HG03025 (cell line): ENCODE results near the gene KRTAP9-7.
"Not testable (repeated sequence)": the region's sequence is repeated elsewhere in the genome, so short reads cannot be mapped to it uniquely, and the experiment has no call there.

Experiments used
- ATAC-seq: cut with Tn5 transposase; IDR thresholded peaks from one replicate; pipeline ENCODE4 v1.9.1; 2021; ENCODE audit warnings: mild to moderate bottlenecking, moderate library complexity; ENCODE audit not compliant: unreplicated experiment, low FRiP score

KRTAP9-7 gene, protein sequence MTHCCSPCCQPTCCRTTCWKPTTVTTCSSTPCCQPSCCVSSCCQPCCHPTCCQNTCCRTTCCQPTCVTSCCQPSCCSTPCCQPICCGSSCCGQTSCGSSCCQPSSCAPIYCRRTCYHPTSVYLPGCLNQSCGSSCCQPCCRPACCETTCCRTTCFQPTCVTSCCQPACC

DNA sequence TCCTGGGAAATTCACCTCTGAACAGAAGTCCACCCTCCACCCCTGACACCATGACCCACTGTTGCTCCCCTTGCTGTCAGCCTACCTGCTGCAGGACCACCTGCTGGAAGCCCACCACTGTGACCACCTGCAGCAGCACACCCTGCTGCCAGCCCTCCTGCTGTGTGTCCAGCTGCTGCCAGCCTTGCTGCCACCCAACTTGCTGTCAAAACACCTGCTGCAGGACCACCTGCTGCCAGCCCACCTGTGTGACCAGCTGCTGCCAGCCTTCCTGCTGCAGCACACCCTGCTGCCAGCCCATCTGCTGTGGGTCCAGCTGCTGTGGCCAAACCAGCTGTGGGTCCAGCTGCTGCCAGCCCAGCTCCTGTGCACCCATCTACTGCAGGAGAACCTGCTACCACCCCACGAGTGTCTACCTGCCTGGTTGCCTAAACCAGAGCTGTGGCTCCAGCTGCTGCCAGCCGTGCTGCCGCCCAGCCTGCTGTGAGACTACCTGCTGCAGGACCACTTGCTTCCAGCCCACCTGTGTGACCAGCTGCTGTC is at the start of gene KRTAP9-7:
Gene KRTAP9-7 (plus strand): TSS at position 51 of the 543 bp plus-strand sequence. CDS start 0 bp downstream, at position 51.
- not testable (repeated sequence) for ATAC-seq

- no peak for ATAC-seq
These were observed 49.4 kb upstream of the KRTAP9-7 start for GRCh38 chr17:41226051-41226450.

DNA sequence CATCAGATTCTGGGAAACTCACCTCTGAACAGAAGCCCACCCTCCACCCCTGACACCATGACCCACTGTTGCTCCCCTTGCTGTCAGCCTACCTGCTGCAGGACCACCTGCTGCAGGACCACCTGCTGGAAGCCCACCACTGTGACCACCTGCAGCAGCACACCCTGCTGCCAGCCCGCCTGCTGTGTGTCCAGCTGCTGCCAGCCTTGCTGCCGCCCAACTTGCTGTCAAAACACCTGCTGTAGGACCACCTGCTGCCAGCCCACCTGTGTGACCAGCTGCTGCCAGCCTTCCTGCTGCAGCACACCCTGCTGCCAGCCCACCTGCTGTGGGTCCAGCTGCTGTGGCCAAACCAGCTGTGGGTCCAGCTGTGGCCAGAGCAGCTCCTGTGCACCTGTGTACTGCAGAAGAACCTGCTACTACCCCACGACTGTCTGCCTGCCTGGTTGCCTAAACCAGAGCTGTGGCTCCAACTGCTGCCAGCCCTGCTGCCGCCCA is 48.9 kb upstream of the KRTAP9-7 start, which contains the start of gene KRTAP9-2:
Gene KRTAP9-2 (plus strand): TSS at position 51 of the 498 bp plus-strand sequence. CDS start 7 bp downstream, at position 58.
- ATAC-seq: not testable (repeated sequence)

DNA sequence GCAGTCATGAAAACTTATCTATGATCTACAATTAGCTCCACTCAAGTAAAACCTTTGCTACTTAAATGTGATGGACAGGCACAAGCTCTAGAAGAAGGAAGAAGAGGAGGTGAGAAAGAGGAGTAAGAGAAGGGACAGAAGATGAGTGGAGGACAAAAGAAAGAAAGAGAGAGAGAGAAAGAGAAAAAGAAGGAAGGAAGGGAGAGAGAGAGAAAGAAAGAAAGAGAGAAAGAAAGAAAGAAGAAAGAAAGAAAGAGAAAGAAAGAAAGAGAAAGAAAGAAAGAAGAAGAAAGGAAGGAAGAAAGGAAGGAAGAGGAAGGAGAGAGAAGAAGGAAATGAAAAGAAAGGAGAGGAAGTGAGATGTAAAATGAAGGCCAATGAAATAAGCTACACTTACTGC is 45.4 kb upstream of the KRTAP9-7 start:
- ATAC-seq: no peak

DNA sequence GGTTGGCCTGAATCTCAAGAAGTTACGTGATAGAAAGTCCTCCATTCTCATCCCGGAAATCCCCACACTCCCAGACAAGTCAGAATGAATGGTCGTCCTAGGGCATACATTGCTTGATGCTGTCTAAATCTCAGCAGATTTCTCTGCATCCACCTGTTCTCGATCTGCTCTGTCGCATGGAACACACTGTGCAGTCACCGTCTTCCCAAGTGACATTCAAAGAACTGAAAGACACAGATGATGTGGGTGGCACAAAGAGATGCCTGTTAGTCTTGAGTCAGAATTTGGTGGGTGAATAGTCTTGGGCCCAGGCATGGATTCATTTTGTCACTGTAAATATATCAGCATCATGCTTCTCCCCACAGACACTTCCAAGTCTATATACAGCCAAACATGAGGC is 43.8 kb upstream of the KRTAP9-7 start:
- ATAC-seq: no peak

DNA sequence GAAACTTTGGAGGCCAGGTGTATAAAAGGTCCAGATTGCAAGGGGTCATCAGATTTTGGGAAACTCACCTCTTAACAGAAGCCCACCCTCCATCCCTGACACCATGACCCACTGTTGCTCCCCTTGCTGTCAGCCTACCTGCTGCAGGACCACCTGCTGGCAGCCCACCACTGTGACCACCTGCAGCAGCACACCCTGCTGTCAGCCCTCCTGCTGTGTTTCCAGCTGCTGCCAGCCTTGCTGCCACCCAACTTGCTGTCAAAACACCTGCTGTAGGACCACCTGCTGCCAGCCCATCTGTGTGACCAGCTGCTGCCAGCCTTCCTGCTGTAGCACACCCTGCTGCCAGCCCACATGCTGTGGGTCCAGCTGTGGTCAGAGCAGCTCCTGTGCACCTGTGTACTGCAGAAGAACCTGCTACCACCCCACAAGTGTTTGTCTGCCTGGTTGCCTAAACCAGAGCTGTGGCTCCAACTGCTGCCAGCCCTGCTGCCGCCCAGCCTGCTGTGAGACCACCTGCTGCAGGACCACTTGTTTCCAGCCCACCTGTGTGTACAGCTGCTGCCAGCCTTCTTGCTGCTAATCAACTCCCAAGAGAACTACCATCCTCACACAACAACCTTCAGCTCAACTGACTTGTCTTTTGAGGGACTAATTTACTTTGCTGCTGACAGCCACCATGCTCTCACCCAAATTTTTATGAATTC is 42.9 kb upstream of the KRTAP9-7 start, which contains the start of gene KRTAP9-3:
Gene KRTAP9-3 (plus strand): TSS at position 51 of the 707 bp plus-strand sequence. CDS start 53 bp downstream, at position 104.
- ATAC-seq: not testable (repeated sequence)

DNA sequence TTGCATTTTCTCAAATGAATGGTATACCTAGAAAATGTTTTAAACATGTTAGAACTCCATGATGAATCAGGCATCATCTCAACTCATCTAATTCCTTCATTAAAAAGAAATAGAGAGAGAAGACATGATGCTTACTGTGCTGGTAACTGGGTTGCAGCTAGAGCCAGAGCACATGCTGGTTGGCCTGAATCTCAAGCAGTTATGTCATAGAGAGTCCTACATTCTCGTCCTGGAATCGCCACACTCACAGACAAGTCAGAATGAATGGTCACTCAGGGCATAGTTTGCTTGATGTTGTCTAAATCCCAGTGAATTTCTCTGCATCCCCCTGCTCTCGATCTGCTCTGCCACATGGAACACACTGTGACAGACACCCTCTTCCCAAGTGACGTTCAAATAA is 38.4 kb upstream of the KRTAP9-7 start:
- not testable (repeated sequence) for ATAC-seq

DNA sequence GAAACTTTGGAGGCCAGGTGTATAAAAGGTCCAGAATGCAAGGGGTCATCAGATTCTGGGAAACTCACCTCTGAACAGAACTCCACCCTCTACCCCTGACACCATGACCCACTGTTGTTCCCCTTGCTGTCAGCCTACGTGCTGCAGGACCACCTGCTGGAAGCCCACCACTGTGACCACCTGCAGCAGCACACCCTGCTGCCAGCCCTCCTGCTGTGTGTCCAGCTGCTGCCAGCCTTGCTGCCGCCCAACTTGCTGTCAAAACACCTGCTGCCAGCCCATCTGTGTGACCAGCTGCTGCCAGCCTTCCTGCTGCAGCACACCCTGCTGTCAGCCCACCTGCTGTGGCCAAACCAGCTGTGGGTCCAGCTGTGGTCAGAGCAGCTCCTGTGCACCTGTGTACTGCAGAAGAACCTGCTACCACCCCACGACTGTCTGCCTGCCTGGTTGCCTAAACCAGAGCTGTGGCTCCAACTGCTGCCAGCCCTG is 37.5 kb upstream of the KRTAP9-7 start, which contains the start of gene KRTAP9-8:
Gene KRTAP9-8 (plus strand): TSS at position 51 of the 489 bp plus-strand sequence. CDS start 53 bp downstream, at position 104.
- ATAC-seq: not testable (repeated sequence)

GRCh38 chr17:41246995-41247787 is 28.3 kb upstream of the KRTAP9-7 start:
- not testable (repeated sequence) for ATAC-seq

DNA sequence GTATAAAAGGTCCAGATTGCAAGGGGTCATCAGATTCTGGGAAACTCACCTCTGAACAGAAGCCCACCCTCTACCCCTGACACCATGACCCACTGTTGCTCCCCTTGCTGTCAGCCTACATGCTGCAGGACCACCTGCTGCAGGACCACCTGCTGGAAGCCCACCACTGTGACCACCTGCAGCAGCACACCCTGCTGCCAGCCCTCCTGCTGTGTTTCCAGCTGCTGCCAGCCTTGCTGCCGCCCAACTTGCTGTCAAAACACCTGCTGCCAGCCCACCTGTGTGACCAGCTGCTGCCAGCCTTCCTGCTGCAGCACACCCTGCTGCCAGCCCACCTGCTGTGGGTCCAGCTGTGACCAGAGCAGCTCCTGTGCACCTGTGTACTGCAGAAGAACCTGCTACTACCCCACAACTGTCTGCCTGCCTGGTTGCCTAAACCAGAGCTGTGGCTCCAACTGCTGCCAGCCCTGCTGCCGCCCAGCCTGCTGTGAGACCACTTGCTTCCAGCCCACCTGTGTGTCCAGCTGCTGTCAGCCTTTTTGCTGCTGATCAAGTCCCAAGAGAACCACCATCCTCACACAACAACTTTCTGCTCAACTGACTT is 25.8 kb upstream of the KRTAP9-7 start, which contains the start of gene KRTAP9-4:
Gene KRTAP9-4 (plus strand): TSS at position 51 of the 604 bp plus-strand sequence. CDS start 34 bp downstream, at position 85.
- not testable (repeated sequence) for ATAC-seq

DNA sequence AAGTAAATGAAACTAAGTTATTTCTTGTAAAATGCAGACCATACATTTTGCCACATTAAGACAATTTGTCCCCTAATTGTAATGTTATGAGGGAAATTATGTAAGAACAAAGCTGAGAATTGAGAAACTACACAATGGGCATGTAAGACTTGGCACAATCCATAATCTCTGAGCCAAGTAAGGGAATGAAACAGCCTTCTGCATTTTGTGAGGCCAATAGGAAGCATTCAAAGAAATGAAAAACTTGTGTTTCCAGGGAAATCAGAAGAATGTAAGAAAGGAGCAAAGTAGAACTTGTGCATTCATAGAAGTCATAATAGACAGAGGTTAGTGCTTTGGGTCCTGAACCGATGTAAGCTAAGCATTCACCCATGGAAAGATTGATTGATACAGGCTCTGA is 24.2 kb upstream of the KRTAP9-7 start:
- ATAC-seq: no peak

DNA sequence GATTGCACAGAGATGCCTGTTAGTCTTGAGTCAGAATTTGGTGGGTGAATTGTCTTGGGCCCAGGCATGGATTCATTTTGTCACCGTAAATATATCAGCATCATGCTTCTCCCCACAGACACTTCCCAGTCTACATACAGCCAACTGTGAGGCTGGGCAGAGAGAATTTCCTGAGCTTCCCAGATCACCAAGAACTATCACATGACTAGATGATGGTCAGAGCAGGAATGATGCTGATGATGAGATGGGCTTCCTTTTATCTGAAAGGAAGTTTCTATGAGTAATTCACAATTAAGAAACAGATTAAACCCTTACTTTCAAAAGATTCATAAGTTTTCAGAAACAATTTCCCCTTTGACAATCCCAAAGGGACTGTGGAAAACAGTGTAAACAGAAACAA is 20.6 kb upstream of the KRTAP9-7 start:
- no peak for ATAC-seq

DNA sequence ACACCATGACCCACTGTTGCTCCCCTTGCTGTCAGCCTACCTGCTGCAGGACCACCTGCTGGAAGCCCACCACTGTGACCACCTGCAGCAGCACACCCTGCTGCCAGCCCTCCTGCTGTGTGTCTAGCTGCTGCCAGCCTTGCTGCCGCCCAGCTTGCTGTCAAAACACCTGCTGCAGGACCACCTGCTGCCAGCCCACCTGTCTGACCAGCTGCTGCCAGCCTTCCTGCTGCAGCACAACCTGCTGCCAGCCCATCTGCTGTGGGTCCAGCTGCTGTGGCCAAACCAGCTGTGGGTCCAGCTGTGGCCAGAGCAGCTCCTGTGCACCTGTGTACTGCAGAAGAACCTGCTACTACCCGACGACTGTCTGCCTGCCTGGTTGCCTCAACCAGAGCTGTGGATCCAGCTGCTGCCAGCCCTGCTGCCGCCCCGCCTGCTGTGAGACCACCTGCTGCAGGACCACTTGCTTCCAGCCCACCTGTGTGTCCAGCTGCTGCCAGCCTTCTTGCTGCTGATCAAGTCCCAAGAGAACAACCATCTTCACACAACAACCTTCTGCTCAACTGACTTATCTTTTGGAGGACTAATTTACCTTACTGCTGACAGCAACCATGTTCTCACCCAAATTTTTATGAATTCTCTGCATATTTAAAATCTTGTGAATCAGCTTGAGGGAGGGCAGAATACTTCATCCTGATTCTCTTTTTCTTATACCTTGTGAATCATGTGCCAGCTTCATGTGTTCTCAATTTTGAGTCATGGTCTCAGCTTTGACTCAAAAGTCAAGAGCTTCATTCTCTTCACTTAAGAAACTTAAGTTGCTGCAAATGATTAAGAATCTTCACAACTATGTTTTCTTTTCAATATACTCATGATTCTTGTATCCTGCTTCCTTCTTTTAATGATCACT is 19.9 kb upstream of the KRTAP9-7 start, which contains the start of gene KRTAP9-9:
Gene KRTAP9-9 (plus strand): TSS at position 4 of the 910 bp plus-strand sequence.
- not testable (repeated sequence) for ATAC-seq

DNA sequence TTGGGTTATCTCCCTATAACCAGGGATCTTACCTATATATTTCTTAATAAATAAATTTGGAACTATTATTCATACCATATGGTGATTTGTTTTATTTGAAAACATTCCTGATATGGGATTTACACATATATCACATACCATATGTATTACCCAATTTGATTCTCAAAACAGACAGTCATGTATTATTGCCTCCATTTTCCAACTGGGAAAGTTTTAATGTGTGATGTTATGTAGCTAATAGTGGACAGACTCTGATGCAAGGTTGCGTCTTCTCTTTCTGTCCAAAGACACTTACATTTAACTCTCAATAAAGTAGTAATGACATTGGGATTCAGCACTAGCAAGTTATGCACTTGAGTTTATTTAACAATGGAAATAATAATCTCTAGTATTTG is 19.2 kb upstream of the KRTAP9-7 start:
- ATAC-seq: no peak

GRCh38 chr17:41258406-41258805 is 17.1 kb upstream of the KRTAP9-7 start:
- no peak for ATAC-seq

GRCh38 chr17:41263212-41263611 is 12.3 kb upstream of the KRTAP9-7 start:
- ATAC-seq: no peak

DNA sequence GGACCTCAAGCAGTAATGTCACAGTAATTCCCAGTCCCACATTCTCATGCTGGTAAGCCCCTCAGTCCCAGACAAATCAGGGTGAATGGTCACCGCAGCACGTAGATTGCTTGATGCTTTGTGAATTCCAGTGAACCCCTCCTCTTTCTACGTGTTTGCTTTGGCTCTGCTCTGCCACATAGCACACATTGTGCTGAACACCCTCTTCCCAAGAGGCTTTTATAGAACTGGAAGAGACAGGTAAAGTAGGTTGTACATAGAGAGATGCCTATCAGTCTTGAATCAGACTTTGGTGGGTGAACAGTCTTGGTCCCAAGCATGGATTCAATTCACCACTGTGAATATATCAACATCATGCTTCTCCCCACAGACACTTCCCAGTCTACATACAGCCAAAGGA is 10.9 kb upstream of the KRTAP9-7 start:
- no peak for ATAC-seq

DNA sequence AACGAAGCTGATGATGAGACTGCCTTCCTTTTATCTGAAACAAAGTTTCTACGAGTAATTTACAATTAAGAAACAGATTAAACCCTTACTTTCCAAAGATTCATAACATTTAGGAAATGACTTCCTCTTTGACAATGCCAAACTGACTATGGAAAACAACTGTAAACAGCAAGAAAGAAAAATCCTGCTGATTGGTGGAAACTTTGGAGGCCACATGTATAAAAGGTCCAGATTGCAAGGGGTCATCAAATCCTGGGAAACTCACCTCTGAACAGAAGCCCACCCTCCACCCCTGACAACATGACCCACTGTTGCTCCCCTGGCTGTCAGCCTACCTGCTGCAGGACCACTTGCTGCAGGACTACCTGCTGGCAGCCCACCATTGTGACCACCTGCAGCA is 10.4 kb upstream of the KRTAP9-7 start, which contains the start of gene KRTAP9-6:
Gene KRTAP9-6 (plus strand): TSS at position 301 of the 400 bp plus-strand sequence. CDS start 0 bp downstream, at position 301.
- no peak for ATAC-seq
